HG02763 (cell line): Measurements from ENCODE around the gene MSL1.

Experiments used
- ATAC-seq: cut with Tn5 transposase; IDR thresholded peaks from one replicate; pipeline ENCODE4 v1.9.1; 2021; ENCODE audit warnings: mild to moderate bottlenecking, moderate library complexity; ENCODE audit not compliant: unreplicated experiment

MSL1 gene

GRCh38 chr17:40104594-40105486, 16.9 kb upstream of the MSL1 start:
- ATAC-seq: no peak

- ATAC-seq: no peak
Measured at GRCh38 chr17:40105861-40106759, 15.7 kb upstream of the MSL1 start.

GRCh38 chr17:40106760-40107521, 14.8 kb upstream of the MSL1 start:
- ATAC-seq: no peak

- ATAC-seq: no peak
Measured at GRCh38 chr17:40107522-40108174, 14.1 kb upstream of the MSL1 start.

GRCh38 chr17:40108970-40109824, 12.6 kb upstream of the MSL1 start:
- no peak for ATAC-seq

- no peak for ATAC-seq
Measured at GRCh38 chr17:40110026-40110845, 11.5 kb upstream of the MSL1 start.

GRCh38 chr17:40111221-40112128, 10.3 kb upstream of the MSL1 start:
- peak; percentile 43 for ATAC-seq

- ATAC-seq: no peak
Measured at GRCh38 chr17:40112191-40112711, 9.5 kb upstream of the MSL1 start.

- ATAC-seq: no peak
Measured at GRCh38 chr17:40112718-40113109, 9.1 kb upstream of the MSL1 start.

GRCh38 chr17:40113110-40113906, 8.5 kb upstream of the MSL1 start:
- peak; percentile 78 for ATAC-seq

GRCh38 chr17:40113907-40114245, 7.9 kb upstream of the MSL1 start:
- no peak for ATAC-seq

- no peak for ATAC-seq
Measured at GRCh38 chr17:40115101-40115436, 6.7 kb upstream of the MSL1 start.

- peak; percentile 37 for ATAC-seq
Measured at GRCh38 chr17:40122136-40122998, 596 bp downstream of the MSL1 start.

GRCh38 chr17:40122999-40123810, 1.4 kb downstream of the MSL1 start:
- ATAC-seq: peak; percentile 18

- ATAC-seq: no peak
Measured at GRCh38 chr17:40123811-40124114, 2.0 kb downstream of the MSL1 start.
